Activated CD4-positive, CD25-positive, alpha-beta regulatory T cell treated with anti-CD3 and anti-CD28 coated beads, Interleukin-2, amount 50 U/mL, for 24 hours (primary cell): ENCODE results near the gene RYR3.

Experiments used
- ATAC-seq, 2 donors: fragments of 150-1000 bp; cut with Tn5 transposase; one replicate each; pipeline ENCODE4 v1.10.0; 2021; ENCODE audit warnings: mild to moderate bottlenecking in 1 of 2, moderate library complexity in 1 of 2

RYR3 gene

DNA sequence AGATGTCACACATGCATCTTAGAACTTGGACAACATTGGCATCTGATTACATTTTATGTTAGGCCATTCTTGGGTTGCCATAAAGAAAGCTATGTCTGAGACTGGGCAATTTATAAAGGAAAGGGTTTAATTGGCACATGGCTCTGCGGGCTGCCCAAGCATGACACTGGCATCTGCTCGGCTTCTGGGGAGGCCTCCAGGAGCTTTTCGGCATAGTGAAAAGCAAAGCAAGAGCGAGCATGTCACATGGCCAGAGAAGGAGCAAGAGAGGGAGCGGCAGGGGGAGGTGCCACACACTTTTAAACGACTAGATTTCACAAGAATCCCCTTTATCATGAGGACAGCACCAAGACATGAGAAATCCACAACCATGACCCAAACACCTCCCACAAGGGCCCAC lies 11.3 kb downstream of the RYR3 start:
- ATAC-seq = no peak

DNA sequence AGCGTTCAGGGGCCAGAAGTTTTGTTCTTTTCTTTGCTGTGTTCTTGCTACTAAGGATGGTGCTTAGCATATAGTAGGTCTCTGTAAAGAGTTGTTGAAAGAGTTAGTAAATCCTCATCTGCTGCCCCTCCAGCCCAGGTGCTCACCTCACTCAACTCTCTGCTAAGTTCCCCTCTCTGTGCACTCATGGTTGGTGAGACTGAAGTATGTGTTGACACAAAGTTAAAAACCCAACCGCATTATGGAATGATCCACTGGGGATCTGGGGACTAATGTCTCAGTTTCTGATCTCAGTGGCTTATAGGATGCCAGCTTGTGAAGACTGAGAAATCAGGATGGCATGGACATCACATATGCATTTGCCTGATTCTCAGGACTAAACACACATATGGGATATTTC lies 13.8 kb downstream of the RYR3 start:
- no peak for ATAC-seq

DNA sequence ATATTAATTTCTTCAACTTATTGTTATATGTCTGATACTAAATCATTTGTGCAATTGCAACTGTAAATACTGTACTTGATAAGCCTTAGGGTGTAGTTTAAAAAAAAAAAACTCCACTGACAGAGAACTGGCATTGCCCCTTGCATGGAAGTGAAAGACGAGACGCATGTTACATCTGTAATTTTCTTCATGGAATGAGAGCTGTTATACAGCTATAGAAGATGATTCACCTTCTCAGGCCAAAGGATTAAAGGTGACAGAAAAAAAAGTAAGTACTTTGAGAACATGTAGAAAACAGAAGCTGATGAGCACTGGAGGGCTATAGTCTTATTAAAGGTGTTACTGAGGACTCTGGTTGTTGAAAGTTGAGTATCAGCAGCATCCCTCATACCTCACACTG lies 16.1 kb downstream of the RYR3 start:
- ATAC-seq = no peak

DNA sequence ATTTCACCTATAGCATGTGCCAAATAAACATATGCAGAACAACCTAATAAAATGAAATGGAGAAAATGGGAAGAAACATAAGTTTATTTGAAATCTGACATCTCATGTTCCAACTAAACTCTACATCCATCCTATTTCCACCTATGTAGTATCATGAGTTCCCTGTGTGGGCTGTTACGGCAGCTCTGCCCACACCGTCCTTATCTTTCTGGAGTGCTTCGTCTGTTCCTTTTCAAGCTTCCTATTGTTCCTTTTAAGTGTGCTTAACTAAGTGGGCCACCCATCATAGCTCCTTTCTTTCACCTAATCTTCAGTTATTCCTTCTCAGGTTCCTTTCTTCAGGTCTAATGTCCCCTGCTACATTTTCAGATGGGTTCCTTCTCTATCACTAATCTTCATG lies 17.3 kb downstream of the RYR3 start:
- no peak for ATAC-seq

DNA sequence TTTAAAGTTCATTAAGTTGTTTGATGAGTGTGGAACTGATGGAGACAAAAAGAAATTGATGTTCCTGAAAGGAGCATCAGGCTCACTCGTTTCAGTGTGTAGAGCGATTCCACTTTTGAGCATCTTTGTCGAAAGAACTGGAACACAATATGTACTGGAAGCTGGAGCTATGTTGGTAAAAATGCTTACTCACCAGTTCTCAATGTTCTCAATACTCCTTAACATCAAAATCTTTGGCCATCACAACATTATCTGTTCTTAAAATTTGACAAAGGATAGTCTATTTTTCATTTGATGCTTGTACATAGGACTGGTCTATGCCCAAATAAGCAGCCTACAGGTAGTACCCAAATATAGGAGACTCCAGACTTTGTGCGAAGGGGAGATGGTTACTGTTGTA lies 18.7 kb downstream of the RYR3 start:
- no peak for ATAC-seq

DNA sequence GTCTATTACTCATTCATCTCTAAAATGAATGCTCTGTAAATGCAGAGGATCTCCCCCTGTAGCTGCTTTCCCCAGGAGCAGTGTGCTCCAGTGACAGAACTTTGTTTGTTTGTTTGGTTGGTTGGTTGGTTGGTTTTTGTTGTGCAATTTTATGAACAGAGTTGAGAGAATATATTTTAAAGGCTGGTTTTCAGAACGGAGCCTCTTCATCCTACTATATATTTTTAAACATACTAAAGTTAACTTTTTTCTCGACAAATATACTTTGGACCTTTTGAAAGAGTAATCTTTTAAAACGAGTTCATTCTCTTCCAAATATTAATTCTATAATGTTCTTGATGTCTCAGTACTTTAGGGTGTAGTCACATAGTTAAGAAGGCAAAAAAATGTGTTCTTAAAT lies 20.2 kb downstream of the RYR3 start:
- ATAC-seq = no peak

DNA sequence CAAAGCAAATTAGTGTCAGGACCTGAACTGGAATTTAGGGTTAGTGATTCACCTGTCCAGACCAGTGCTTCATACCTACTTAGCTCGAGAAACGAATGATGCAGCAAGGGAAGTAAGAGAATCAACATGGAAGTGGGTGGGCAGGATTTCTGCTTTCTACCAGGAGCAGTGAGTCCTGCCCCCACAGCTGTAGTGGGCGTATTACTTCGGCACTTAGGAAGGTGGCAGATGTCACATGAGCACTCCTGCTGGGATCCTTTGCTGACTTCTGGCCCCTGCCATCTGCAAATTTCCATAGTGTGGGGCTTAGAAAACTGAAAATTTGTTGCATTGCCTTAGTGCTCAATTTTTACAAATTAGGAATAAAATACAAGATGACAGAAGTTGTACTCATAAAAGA lies 31.2 kb downstream of the RYR3 start:
- no peak for ATAC-seq

DNA sequence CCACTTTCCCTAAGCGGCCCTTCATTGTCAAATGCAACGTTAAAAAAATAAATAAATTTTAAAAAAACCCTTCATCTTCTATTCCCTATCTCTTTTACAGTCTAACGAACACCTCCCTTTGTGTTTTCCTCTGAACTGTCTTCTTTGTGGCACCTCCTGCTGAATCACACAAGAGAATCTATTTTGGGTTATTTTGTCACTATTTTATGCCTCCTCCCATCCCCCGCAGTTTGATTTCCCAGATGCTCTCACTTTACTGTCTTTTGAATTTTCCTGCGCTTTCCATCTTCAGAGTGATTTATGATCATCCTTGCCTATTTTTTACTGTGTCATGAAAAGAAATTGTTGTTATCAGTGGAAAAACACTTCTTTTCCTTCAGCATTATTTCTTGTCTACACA lies 32.5 kb downstream of the RYR3 start:
- no peak for ATAC-seq

DNA sequence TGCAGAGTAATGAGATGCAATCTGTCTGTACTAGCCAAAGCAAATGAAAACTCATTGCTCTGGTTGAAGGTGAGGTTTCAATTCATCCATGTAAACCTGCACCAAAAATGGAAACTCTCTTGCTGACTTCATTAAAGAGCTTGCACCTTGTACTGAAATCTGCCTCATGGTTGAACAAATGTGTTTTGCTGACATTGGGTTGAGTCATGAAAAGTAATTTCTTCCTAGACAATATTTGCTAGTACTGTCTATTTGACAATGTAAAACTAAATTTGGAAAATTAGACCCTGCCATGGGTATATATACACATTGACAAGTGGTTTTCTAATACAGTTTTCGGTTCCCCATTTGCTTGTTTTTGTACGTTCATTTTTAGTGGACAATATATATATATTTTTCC lies 33.3 kb downstream of the RYR3 start:
- no peak for ATAC-seq

DNA sequence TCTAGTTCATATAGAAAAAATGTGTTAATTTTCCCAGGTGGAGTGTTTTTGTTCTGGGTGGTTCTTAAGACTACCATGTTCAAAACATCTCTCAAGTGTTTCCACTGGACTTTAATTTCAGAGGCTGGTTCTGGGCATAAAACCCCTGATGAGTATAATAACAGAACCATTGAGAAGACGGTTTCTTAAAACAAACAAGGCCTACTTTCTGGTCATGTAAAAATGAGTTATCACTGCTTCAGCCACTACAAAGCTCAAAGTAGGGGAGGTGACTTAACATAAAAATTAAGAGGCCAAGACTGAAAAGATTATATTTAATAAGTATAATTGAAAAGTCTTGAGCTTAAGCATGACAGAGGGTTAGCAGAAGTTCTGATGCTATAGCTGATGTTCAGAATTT lies 33.8 kb downstream of the RYR3 start:
- no peak for ATAC-seq

DNA sequence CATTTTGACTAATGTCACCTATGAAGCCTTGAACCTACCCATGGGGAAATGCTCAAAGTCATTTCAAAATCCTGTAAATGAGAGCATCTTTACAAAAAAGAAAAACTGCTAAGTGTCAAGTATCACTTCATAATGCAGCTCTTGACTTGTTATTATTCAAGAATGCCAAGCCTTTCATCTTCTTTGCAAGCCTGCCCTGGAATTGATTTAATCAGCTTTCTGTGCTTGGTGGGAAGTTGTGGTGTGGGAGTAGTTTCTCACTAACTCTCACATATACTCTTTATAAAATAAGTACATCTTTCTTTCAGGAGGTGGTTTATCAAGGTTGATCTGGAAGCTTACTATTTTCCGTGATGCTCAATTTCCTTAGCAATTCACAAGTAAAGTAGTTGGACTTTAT lies 43.6 kb downstream of the RYR3 start:
- ATAC-seq = no peak

DNA sequence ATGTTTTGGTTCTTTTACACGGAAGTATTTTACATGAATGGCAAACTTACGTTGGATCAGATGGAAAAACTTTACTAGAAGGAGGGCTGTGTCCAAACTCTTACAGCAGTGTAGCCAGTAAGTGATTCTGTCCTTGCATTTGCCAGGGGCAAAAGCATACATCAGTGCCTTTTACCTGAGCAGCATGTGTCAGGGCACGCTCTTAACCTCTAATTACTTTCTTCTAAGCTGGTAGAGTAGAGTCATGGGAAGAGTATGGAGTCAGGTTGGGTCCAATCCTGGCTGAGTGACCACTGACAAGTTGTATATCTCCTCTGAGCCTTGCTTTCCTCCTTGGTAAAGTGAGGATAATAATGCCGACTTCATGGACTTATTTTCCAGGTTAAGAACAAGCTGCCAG lies 47.1 kb downstream of the RYR3 start:
- no peak for ATAC-seq

DNA sequence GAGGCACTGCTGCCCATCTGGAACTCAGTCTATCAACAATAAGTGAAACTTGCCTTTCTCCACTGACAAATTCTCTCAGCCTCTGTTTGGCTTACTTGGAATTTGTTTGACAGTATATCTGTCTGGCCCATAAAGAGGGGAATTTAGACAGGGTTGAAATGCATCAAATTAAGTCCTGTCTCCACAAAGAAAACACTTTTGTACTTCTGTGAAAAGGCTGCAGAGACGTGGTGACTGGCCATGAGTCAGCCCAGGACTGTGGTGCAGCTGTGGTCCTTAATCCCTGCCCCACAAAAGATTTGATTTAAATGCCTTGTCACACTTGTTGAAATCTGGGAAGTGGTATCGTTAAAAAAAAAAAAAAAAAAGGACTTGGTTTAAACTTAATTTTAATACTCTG lies 47.5 kb downstream of the RYR3 start:
- no peak for ATAC-seq

DNA sequence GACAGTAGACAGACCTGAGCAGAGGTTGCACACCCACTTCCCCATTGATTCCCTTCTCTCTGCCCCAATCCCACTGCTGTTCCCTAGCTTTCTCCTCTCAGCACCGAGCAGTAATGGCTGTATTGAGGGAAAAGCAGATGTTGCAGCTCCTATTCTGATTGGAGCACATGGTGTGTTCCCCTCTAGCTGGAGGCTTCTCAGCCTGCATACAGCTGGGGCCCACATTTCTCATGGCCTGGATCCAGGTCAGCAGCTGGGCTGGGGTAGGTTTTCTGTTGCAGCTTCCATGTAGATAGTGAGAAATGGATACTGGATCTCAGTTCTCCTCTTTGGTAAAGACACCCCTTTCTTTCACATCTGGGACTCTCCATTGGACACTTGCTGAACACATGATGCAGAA lies 50.1 kb downstream of the RYR3 start:
- ATAC-seq = no peak

DNA sequence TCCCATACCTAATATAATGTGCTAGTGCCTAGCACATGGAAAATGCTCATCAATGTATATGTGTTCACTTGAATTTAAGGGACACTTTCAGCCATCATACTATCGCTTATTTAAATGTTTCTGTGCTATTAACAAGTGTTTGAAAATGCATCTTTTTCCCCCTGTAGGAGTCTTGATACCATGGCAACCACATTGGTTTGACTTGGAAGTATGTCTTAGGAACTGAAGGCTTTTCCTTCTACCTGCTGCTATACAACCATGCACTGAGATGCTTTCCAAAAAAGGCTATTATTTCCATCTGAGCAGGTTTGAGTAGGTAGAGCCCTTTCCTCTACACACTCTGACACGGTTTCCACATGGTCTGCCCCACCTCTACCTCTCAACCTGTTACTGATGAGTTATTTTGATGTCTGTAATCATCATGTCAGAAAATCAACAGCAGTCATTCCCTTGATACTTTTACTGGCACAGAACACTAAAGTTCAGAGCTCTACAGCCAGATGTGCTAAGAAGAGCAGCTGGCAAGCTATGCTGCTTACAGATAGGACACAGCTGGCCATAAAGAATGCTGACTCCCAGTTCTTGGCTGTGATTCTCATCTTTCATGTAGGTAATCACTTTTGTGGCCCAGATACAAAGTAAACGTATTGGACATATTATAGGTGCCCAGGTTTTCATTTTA lies 59.3 kb downstream of the RYR3 start:
- no peak for ATAC-seq

DNA sequence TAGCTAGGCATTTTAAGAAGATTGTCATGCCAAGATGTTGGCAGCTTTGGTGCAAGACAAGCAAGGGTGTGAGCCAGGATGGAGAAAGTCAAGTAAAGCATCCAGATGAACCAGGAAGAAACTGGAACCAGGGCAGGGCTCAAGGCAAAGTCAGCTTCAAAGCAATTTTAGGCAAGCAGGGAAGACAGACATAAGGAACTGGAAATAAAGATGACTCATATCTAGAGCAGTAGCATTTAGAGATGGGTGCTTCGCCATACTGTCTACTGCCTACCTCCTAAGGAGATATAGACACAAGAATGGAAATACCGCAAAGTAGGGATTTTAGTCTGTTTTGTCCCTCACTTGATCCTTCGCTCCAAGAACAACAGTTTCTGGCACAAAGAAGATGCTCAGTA lies 59.9 kb downstream of the RYR3 start:
- no peak for ATAC-seq

DNA sequence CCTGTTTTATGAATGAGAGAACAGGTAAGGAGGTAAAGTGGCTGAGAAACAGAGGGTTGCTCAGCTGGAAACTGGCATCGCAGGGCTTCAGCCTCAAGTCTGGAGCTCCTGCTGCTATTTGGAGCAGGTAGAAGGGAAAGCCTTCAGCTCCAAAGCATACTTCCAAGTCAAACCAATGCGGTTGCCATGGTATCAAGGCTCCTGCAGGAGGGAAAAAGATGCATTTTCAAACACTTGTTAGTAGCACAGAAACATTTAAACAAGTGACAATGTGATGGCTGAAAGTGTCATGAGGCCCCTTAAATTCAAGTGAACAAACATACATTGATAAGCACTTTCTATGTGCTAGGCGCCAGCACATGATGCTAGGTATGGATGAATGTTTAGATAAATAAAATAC lies 60.4 kb downstream of the RYR3 start:
- no peak for ATAC-seq

DNA sequence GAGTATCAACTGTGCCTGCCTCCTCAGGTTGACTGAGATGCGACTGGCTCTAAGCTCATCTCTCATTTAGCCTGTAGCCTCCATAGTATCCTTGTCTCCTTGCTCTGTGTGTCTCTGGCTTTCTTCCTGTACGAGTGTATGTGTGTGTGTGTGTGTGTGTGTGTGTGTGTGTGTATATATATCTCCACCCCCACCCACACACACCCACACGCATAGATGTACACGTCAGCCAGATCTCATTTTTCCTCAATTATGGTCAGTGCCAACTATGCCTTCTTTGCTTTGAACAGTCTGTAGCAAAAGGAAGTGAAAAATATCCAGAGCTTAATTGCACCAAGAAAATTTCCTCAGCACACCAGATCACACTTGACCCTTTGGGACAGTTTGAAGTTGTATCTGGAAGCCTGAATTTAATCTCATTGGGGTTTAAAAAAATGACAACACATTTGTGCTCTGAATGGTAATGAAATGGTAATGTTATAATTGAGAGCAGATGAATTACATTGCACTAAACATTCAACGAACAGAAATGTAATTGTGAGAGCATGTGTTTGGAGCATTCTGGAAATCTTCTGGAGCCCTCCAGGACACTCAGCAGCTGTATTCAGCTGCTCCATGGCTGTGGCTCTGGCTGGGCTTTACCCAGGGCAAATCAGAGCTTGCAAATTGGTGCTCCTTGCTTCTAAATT lies 63.6 kb downstream of the RYR3 start:
- no peak for ATAC-seq

DNA sequence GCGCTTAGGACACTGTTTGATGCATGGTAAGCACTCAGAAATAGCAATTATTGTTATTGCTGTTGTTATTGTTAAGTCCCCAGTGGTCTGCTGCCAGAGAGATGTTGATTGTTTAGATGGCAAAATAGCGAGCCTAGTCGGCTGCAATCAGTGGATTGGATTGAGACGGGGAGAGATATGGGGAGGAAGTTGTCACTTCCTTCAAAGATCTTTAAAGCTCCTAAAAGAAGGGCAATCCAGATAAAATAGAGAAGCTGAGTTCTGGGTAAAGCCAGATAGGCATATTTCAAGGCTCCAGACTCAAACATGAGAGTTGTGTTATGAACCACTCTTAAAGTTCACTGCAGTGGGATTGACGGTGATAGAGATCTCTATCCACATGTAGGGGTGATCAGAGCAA lies 64.5 kb downstream of the RYR3 start:
- ATAC-seq = no peak

DNA sequence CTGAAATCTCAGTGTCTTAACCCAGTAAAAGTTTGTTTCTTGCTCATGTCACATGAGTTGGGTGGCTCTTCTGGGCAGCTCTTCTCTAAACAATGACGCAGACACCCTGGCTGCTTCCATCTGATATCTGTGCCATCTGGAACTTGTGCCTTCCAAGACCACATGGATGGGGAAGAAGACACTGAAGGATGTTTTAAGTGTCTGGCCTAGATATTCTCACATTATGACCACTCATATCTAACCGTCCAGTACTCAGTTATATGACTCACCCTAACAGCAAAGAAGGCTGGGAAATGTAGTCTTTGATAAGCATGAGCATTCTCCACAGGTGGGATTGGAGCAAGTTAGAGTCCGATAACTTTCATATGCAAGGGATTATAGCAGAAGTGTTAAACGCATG lies 66.4 kb downstream of the RYR3 start:
- ATAC-seq = no peak

DNA sequence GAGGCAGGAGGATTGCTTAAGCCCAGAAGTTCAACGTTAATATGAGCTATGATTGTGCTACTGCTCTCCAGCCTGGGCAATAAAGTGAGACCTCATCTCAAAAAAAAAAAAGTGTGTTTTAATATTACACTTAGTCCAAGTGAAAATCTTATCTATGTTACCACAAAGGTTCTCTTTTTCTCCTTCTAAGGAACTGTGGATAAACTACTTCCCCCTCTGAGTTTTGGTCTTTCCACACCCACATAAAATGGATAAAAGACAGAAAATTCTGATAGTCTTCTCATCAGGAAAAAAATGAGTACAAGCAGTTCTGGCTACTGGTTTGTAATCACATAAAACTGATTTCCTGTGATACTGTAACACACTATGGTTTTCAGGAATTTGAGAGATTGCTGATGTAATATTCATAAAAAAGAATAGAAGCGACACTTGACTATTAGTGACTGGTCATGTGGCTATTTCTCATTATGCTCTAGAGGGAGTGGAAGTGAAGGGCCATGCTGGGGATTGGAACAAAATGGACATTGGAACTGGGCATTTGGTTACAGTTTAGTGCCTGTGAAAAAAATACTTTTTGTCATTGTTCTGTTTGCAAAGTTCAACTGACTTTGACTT lies 68.2 kb downstream of the RYR3 start:
- ATAC-seq = no peak

DNA sequence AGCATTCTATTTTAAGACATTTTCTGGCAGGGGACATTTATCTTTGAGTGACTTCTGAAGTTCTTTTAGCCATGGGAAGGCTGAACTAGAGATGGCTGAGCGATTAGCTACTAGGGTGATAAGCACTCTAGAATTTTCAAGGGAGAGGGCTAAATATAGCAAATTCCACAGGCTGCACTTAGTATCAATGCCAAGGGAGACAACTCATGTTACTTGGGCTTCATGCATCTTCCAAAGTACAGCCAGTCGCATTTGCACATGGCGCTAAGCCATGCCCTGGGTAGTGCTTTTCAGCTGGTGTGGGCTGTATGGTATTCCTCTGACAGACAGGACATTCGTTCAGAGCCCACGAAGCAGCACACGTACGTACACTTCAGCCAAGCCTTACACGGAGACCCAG lies 69.6 kb downstream of the RYR3 start:
- ATAC-seq = no peak

DNA sequence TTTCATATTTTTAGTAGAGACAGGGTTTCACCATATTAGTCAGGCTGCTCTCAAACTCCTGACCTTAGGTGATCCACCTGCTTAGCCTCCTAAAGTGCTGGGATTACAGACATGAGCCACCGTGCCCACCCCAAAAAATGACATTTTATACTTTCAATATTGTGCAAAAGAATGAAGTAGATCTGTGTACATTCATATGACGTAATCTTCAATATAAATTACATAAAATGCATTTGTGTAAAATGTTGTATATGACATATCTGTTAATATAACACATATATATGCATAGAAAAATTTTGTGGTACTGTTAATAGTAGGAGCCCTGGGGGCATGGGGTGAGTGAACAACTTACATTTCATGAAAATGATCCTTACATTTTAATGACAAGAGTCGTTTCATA lies 71.7 kb downstream of the RYR3 start:
- ATAC-seq = no peak

DNA sequence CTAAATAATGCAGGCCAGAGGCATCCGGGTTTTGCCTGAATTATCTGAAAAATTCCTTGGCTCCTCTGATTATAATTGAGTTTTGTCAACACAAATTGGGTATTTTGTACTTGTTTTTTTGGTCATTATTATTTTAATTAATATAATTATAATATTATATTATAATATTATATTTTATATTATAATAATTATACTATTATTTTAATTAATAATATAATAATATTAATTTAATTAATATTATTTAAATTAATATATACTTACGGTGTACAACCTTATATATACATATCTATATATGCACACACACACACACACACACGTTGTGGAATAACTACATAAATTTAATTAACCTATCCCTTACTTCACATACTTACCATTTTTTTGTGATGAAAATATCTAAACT lies 73.5 kb downstream of the RYR3 start:
- no peak for ATAC-seq

DNA sequence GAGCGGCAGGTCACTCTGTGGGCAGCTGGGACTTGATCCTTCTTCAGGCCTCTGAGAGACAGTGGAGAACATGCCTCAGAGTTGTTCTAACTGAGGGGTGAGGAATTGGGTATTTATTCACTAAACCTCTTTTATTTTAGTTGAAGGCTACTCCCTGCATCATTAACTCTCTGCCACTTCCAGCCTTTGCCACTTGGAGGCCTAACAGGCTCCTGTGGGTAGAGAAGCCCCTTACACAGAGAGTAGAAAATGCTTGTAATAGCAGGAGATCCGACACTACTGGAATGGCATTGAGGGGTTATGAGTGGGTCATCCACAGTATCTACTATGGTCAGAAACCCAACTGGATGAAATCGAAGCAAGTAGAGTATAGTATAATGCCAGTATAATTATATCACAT lies 81.7 kb downstream of the RYR3 start:
- ATAC-seq = no peak
